HG03175 (cell line): Measurements from ENCODE around the gene NKAIN1.
"Not testable (repeated sequence)": the region's sequence is repeated elsewhere in the genome, so short reads cannot be mapped to it uniquely, and the experiment has no call there.

Experiments
- ATAC-seq: cut with Tn5 transposase; IDR thresholded peaks from one replicate; pipeline ENCODE4 v1.9.1; 2021; ENCODE audit warnings: mild to moderate bottlenecking, moderate library complexity; ENCODE audit not compliant: unreplicated experiment

Gene NKAIN1

GRCh38 chr1:31198150-31198549, 41.5 kb downstream of the NKAIN1 start:
- ATAC-seq, result no peak

- no peak for ATAC-seq
These were observed 43.0 kb downstream of the NKAIN1 start for GRCh38 chr1:31196685-31197084.

GRCh38 chr1:31195267-31195666, 44.4 kb downstream of the NKAIN1 start:
- ATAC-seq, result not testable (repeated sequence)

- ATAC-seq, result no peak
These were observed 46.0 kb downstream of the NKAIN1 start for GRCh38 chr1:31193729-31194128.

GRCh38 chr1:31191281-31191680, 48.4 kb downstream of the NKAIN1 start:
- ATAC-seq, result no peak

GRCh38 chr1:31189696-31190674, 49.7 kb downstream of the NKAIN1 start:
- ATAC-seq, result no peak

GRCh38 chr1:31183927-31184554, 55.6 kb downstream of the NKAIN1 start:
- ATAC-seq, result no peak

GRCh38 chr1:31183126-31183525, 56.6 kb downstream of the NKAIN1 start:
- ATAC-seq, result no peak

- ATAC-seq, result no peak
These were observed 57.3 kb downstream of the NKAIN1 start for GRCh38 chr1:31182352-31182751.

- ATAC-seq, result peak; percentile 60
These were observed 58.0 kb downstream of the NKAIN1 start for GRCh38 chr1:31181515-31182343.

- no peak for ATAC-seq
These were observed 59.3 kb downstream of the NKAIN1 start for GRCh38 chr1:31180338-31180737.

GRCh38 chr1:31176291-31176690, 63.4 kb downstream of the NKAIN1 start:
- not testable (repeated sequence) for ATAC-seq

GRCh38 chr1:31170486-31170735, 69.3 kb downstream of the NKAIN1 start:
- no peak for ATAC-seq

- ATAC-seq, result no peak
These were observed 73.2 kb downstream of the NKAIN1 start for GRCh38 chr1:31166462-31166861.

GRCh38 chr1:31164291-31164690, 75.4 kb downstream of the NKAIN1 start:
- no peak for ATAC-seq

- no peak for ATAC-seq
These were observed 75.8 kb downstream of the NKAIN1 start for GRCh38 chr1:31163866-31164265.

- ATAC-seq, result no peak
These were observed 78.1 kb downstream of the NKAIN1 start for GRCh38 chr1:31161571-31161970.

GRCh38 chr1:31159869-31160611, 79.6 kb downstream of the NKAIN1 start:
- ATAC-seq, result no peak

- no peak for ATAC-seq
These were observed 80.4 kb downstream of the NKAIN1 start for GRCh38 chr1:31159323-31159722.

GRCh38 chr1:31155216-31155806, 84.4 kb downstream of the NKAIN1 start:
- ATAC-seq, result peak; percentile 75
